Common myeloid progenitor, CD34-positive (primary cell): ENCODE results near the gene CALML6.

Experiments
- CTCF ChIA-PET: fragments of 350-600 bp; sonication (Branson Sonifier 250); formaldehyde crosslinking; loops from one replicate; lab custom pipeline; 2021; ENCODE audit warnings: antibody characterized with exemption; lab: Charles Lee
- POLR2A ChIA-PET: fragments of 350-600 bp; sonication (Branson Sonifier 250); formaldehyde crosslinking; loops from one replicate; lab custom pipeline; 2021; ENCODE audit warnings: antibody characterized with exemption; lab: Charles Lee
- DNase-seq, 3 donors: peaks; one replicate each; pipeline versions ENCODE4 v3.0.0 to v3.0.0-alpha.2; 2013
- H3K27ac ChIP-seq, 2 experiments: 1 replicate in 1 of 2; 2 replicates in 1 of 2; pipeline ENCODE4 v1.7.0; 2013; ENCODE audit warnings: inconsistent platforms in 2 of 2, low read length in 2 of 2, mild to moderate bottlenecking in 2 of 2, low read depth in 1 of 2, moderate library complexity in 1 of 2; ENCODE audit not compliant: severe bottlenecking in 2 of 2, insufficient read depth in 1 of 2, poor library complexity in 1 of 2
- H3K27me3 ChIP-seq, 5 experiments: replicated peaks in 2 of 5; 1 replicate in 3 of 5; 2 replicates in 2 of 5; pipeline versions ENCODE4 v1.6.1 to v1.7.0; 2013; ENCODE audit warnings: low read length in 4 of 5, mild to moderate bottlenecking in 2 of 5, moderate library complexity in 2 of 5, inconsistent platforms in 1 of 5; ENCODE audit not compliant: insufficient read depth in 5 of 5, control insufficient read depth in 4 of 5
- H3K36me3 ChIP-seq, 4 experiments: 1 replicate in 2 of 4; 2 replicates in 2 of 4; pipeline versions ENCODE4 v1.6.1 to v1.7.0; 2013; ENCODE audit warnings: low read length in 3 of 4, control low read depth in 1 of 4, mild to moderate bottlenecking in 1 of 4; ENCODE audit not compliant: control insufficient read depth in 4 of 4, insufficient read depth in 4 of 4
- H3K4me1 ChIP-seq, 4 experiments: 1 replicate in 3 of 4; 2 replicates in 1 of 4; pipeline versions ENCODE4 v1.6.1 to v1.7.1; 2013; ENCODE audit warnings: low read length in 3 of 4, mild to moderate bottlenecking in 3 of 4, control low read depth in 1 of 4, inconsistent platforms in 1 of 4, moderate library complexity in 1 of 4; ENCODE audit not compliant: control insufficient read depth in 4 of 4, insufficient read depth in 4 of 4; ENCODE audit errors: control extremely low read depth in 1 of 4
- H3K4me3 ChIP-seq, 7 experiments: 1 replicate in 4 of 7; 2 replicates in 3 of 7; pipeline versions ENCODE4 v1.5.1 to v1.7.0; 2013; ENCODE audit warnings: mild to moderate bottlenecking in 7 of 7, low read length in 6 of 7, moderate library complexity in 6 of 7, inconsistent platforms in 2 of 7, low read depth in 2 of 7, control low read depth in 1 of 7; ENCODE audit not compliant: insufficient read depth in 4 of 7, control insufficient read depth in 1 of 7; ENCODE audit errors: extremely low read depth in 1 of 7
- H3K9me3 ChIP-seq, 5 experiments: 1 replicate in 4 of 5; 2 replicates in 1 of 5; pipeline versions ENCODE4 v1.6.1 to v1.7.1; 2013; ENCODE audit warnings: low read length in 4 of 5, mild to moderate bottlenecking in 2 of 5, inconsistent platforms in 1 of 5, low read depth in 1 of 5, moderate library complexity in 1 of 5; ENCODE audit not compliant: control insufficient read depth in 4 of 5, insufficient read depth in 2 of 5; ENCODE audit errors: control extremely low read depth in 1 of 5
- WGBS: methylation state at CpG from one replicate; pipeline ENCODE4 v1.1.5; 2013; ENCODE audit not compliant: insufficient coverage; 5-methylcytosine and 5-hydroxymethylcytosine counted together

The CALML6 gene

GRCh38 chr1:1958071-1958541, 43.0 kb downstream of the CALML6 start:
- H3K27me3 ChIP-seq: peaks cover 0 to 16% (median 8%) of the 10 kb centered on the region in 5 experiments
- CTCF ChIA-PET: interaction anchor here (12.7 kb wide), 1 partner anchor 84 kb away, joined by 144 read pairs; no protein-coding TSS in a partner anchor
- WGBS: 68% methylated on average over 27 of the region's 29 CpGs

GRCh38 chr1:1959459-1959839, 44.4 kb downstream of the CALML6 start:
- peaks cover 0 to 10% (median 6%) of the 10 kb centered on the region in 4 experiments for H3K4me1 ChIP-seq
- DNase-seq: no peak
- no peak overlapping the region for H3K27ac ChIP-seq
- H3K9me3 ChIP-seq: no peaks in the 10 kb centered on the region
- H3K4me3 ChIP-seq: no peak overlapping the region
- peaks cover 0 to 16% (median 8%) of the 10 kb centered on the region in 5 experiments for H3K27me3 ChIP-seq
- POLR2A ChIA-PET: no interaction called here
- 90% methylated on average over 6 of the region's 12 CpGs for WGBS
- CTCF ChIA-PET: interaction anchor here (3.0 to 12.7 kb wide), 2 partner anchors 15 to 83 kb away, joined by 8 to 144 read pairs; no protein-coding TSS in a partner anchor
- H3K36me3 ChIP-seq: no peaks in the 10 kb centered on the region

More at GRCh38 chr1:1958071-1958541, 43.0 kb downstream of the CALML6 start:
- H3K4me1 ChIP-seq: peaks cover 0 to 10% (median 6%) of the 10 kb centered on the region in 4 experiments
- H3K4me3 ChIP-seq: no peak overlapping the region
- DNase-seq: no peak
- H3K9me3 ChIP-seq: no peaks in the 10 kb centered on the region
- H3K36me3 ChIP-seq: no peaks in the 10 kb centered on the region
- POLR2A ChIA-PET: no interaction called here
- no peak overlapping the region for H3K27ac ChIP-seq

- no peaks in the 10 kb centered on the region for H3K9me3 ChIP-seq
- peak; percentile 76 to 87 (median 86) for DNase-seq
- peaks cover 0 to 10% (median 6%) of the 10 kb centered on the region in 4 experiments for H3K4me1 ChIP-seq
- H3K36me3 ChIP-seq: no peaks in the 10 kb centered on the region
- H3K4me3 ChIP-seq: peak overlapping the region in 2 of 7 experiments; percentile 36 to 48
- H3K27me3 ChIP-seq: peaks cover 0 to 20% (median 8%) of the 10 kb centered on the region in 5 experiments
- POLR2A ChIA-PET: no interaction called here
- H3K27ac ChIP-seq: no peak overlapping the region
- WGBS: 5% methylated on average over 15 of the region's 23 CpGs
- CTCF ChIA-PET: interaction anchor here (0.9 to 12.7 kb wide), 10 partner anchors 16 to 168 kb away, joined by 3 to 144 read pairs (median 4); partner anchors contain the start of gene CFAP74
Measured at GRCh38 chr1:1959840-1960479, 44.9 kb downstream of the CALML6 start.

- H3K4me1 ChIP-seq: peaks cover 0 to 10% (median 6%) of the 10 kb centered on the region in 4 experiments
- CTCF ChIA-PET: interaction anchor here (0.7 to 12.7 kb wide), 13 partner anchors 9 to 586 kb away, joined by 3 to 144 read pairs (median 4); partner anchors contain the start of gene CFAP74
- no peak overlapping the region for H3K4me3 ChIP-seq
- DNase-seq: no peak
- H3K36me3 ChIP-seq: no peaks in the 10 kb centered on the region
- no peaks in the 10 kb centered on the region for H3K9me3 ChIP-seq
- POLR2A ChIA-PET: no interaction called here
- peaks cover 0 to 27% (median 8%) of the 10 kb centered on the region in 5 experiments for H3K27me3 ChIP-seq
- WGBS: 75% methylated on average over 14 of the region's 17 CpGs
- H3K27ac ChIP-seq: no peak overlapping the region
Measured at GRCh38 chr1:1960480-1961196, 45.6 kb downstream of the CALML6 start.

- 100% methylated on average over 2 of the region's 2 CpGs for WGBS
- DNase-seq: no peak
- ChIA-PET CTCF (interaction anchor here (12.7 kb wide), 1 partner anchor 80 kb away, joined by 144 read pairs; no protein-coding TSS in a partner anchor), POLR2A (no interaction called here)
- Histone ChIP-seq H3K27me3 (peaks cover 0 to 33% (median 8%) of the 10 kb centered on the region in 5 experiments), H3K4me1 (peaks cover 0 to 10% (median 6%) of the 10 kb centered on the region in 4 experiments), H3K9me3 (no peaks in the 10 kb centered on the region), H3K4me3 (no peak overlapping the region), H3K36me3 (no peaks in the 10 kb centered on the region), H3K27ac (no peak overlapping the region)
Measured at GRCh38 chr1:1962752-1963151, 47.7 kb downstream of the CALML6 start.

GRCh38 chr1:1963570-1963969, 48.5 kb downstream of the CALML6 start:
- peaks cover 0 to 32% (median 6%) of the 10 kb centered on the region in 5 experiments for H3K27me3 ChIP-seq
- ChIA-PET POLR2A (no interaction called here), CTCF (interaction anchor here (12.7 kb wide), 1 partner anchor 79 kb away, joined by 144 read pairs; no protein-coding TSS in a partner anchor)
- DNase-seq: no peak
- no peak overlapping the region for H3K27ac ChIP-seq
- WGBS: 92% methylated on average over 16 of the region's 17 CpGs
- no peak overlapping the region for H3K4me3 ChIP-seq
- peaks cover 0 to 9% (median 6%) of the 10 kb centered on the region in 4 experiments for H3K4me1 ChIP-seq
- no peaks in the 10 kb centered on the region for H3K36me3 ChIP-seq
- no peaks in the 10 kb centered on the region for H3K9me3 ChIP-seq
